ENCODE data around the gene SRC. TPM values are rescaled to one million over a fixed set of nuclear protein-coding genes. Genes with fewer than 3 reads are reported as not detected.

The SRC gene
- polyA plus RNA-seq, 1 of the 3 experiments (the other 2 are of a cell fraction) = 23.8 TPM

DNA sequence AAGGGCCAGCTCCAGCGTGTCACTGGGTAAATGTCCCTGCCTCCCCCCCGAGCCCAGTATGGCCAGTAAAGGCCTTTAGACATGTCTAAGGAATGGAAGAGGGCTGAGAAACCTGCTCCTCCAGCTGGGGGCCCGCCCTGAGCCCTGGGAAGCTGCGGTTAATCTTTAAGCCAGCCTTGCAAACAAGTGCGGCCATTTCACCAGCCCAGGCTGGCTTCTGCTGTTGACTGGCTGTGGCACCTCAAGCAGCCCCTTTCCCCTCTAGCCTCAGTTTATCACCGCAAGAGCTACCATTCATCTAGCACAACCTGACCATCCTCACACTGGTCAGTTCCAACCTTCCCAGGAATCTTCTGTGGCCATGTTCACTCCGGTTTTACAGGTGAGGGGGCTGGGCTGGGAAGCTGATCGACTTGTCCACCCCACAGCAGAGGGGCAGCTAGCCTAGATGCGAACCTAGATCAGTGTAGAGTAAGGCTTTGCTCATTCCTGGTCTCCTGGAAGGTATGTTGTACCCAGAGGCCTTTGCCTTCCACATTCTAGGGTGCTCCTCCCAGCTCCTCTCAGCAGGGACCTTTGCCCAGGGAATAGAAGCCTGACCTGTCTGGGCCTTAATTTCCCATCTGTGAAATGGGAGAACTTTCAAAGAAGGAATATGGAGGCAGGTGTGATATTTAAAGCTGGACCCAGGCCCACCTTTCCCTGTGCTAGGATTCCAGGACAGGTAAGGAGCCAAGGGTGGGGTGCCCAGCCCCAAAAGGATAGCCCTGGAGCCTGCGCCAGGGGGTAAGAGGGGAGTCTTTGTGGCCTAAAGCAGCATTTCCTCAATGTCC, 1.2 kb upstream of the SRC start:
- H3K27me3 ChIP-seq (ENCODE audit: insufficient read depth) = no peaks in the 10 kb centered on the region
- H3K79me2 ChIP-seq (ENCODE audit: insufficient read depth) = peaks cover 41% of the 10 kb centered on the region
- H3F3A ChIP-seq (replicated peaks; ENCODE audit: insufficient read depth) = peaks cover 17% of the 10 kb centered on the region
- no peaks in the 10 kb centered on the region for H3K36me3 ChIP-seq (replicated peaks in 1 of 2; ENCODE audit: control insufficient read depth in 1 of 2, insufficient read depth in 2 of 2, low read length in 1 of 2)
- peak overlapping the region; percentile 70; the same call in 1 of the 2 replicates for H3K9ac ChIP-seq
- no peaks in the 10 kb centered on the region for H3K9me3 ChIP-seq
- H3K4me2 ChIP-seq = 0 out of 2 replicates have a peak overlapping the region, but pooled peaks have one; percentile 87
- no peaks in the 10 kb centered on the region for H3K9me2 ChIP-seq
- H3K4me1 ChIP-seq (ENCODE audit: control insufficient read depth in 1 of 2, insufficient read depth in 2 of 2, low read depth in 1 of 2, low read length in 1 of 2) = peaks cover 4 to 41% of the 10 kb centered on the region in 2 experiments; a peak in 3 of 4 replicates
- TF ChIP-seq EZH2phosphoT487 (IDR thresholded peaks at IDR 0.05; ENCODE audit: borderline replicate concordance, low read depth) = no peak
- TF ChIP-seq SMC3 (IDR thresholded peaks at IDR 0.05; ENCODE audit: low read depth, low read length) = no peak
- TF ChIP-seq FOSL2 (IDR thresholded peaks at IDR 0.05; ENCODE audit: borderline replicate concordance, low read depth) = no peak
- TF ChIP-seq, protein P1, sequence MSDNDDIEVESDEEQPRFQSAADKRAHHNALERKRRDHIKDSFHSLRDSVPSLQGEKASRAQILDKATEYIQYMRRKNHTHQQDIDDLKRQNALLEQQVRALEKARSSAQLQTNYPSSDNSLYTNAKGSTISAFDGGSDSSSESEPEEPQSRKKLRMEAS (IDR thresholded peaks at IDR 0.05; ENCODE audit: low read depth) = no peak
- TF ChIP-seq POLR2AphosphoS5 (IDR thresholded peaks at IDR 0.05; ENCODE audit: low read depth, low read length) = no peak
- no peak for TF ChIP-seq TCF12 (IDR thresholded peaks at IDR 0.05)
- TF ChIP-seq RXRA (IDR thresholded peaks at IDR 0.05; ENCODE audit: borderline replicate concordance, low read depth) = no peak
- H3K4me3 ChIP-seq (ENCODE audit: low read depth in 2 of 2, low read length in 1 of 2) = peak overlapping the region; percentile 61 to 62; a peak in 2 of 4 replicates
- H3K27ac ChIP-seq (ENCODE audit: low read depth in 2 of 2, low read length in 1 of 2) = peak overlapping the region in 1 of 2 experiments; percentile 88; a peak in 2 of 4 replicates
- POLR2A ChIA-PET = interaction anchor here (1.0 to 1.4 kb wide), 2 partner anchors 8 to 55 kb away, joined by 3 to 8 read pairs; partner anchors contain the start of gene MANBAL
- peak overlapping the region; percentile 96 for H2AFZ ChIP-seq (ENCODE audit: low read depth)
- H4K20me1 ChIP-seq (ENCODE audit: insufficient read depth) = peaks cover 3% of the 10 kb centered on the region; the same call in 1 of the 2 replicates
- peak; percentile 8 for DNase-seq
- WGBS (ENCODE audit: low lambda C conversion rate) = 71% methylated on average over 10 of the region's 10 CpGs
- CTCF ChIA-PET = interaction anchor here (1.1 to 2.1 kb wide), 8 partner anchors 10 to 149 kb away, joined by 3 to 6 read pairs (median 4); partner anchors contain the start of gene MANBAL

DNA sequence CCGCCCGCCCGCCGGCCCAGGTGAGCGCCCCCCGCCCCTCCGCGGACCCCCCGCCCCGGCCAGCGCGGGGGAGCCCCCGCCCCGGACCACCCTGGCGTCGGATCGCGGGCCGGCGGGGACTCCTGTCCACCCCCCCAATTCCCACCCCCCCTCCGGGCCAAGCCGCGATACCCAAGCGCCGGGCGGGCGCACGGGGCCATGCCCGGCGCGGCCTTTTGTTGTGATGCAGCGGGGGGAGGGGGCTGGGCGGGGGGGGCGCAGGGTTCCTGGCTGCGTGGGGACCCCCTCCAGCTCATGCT, 245 bp downstream of the SRC start:
- ChIA-PET CTCF (interaction anchor here (1.0 to 1.6 kb wide), 3 partner anchors 9 to 151 kb away, joined by 3 to 7 read pairs (median 4); no protein-coding TSS in a partner anchor), POLR2A (interaction anchor here (1.0 to 1.4 kb wide), 3 partner anchors 32 to 79 kb away, joined by 3 to 8 read pairs (median 4); partner anchors contain the start of gene MANBAL)
- Histone ChIP-seq H3K4me2 (peak overlapping the region; percentile 87; the same call in 1 of the 2 replicates), H2AFZ (ENCODE audit: low read depth) (no peak overlapping the region), H3K79me2 (ENCODE audit: insufficient read depth) (peaks cover 55% of the 10 kb centered on the region), H3K9ac (peak overlapping the region; percentile 70), H3K4me3 (ENCODE audit: low read depth in 2 of 2, low read length in 1 of 2) (peak overlapping the region; percentile 62 to 64), H3K9me3 (no peaks in the 10 kb centered on the region), H4K20me1 (ENCODE audit: insufficient read depth) (peaks cover 9% of the 10 kb centered on the region; the same call in 1 of the 2 replicates), H3K27ac (ENCODE audit: low read depth in 2 of 2, low read length in 1 of 2) (peak overlapping the region in 1 of 2 experiments; percentile 88; a peak in 2 of 4 replicates), H3K9me2 (no peaks in the 10 kb centered on the region), H3F3A (replicated peaks; ENCODE audit: insufficient read depth) (peaks cover 17% of the 10 kb centered on the region), H3K4me1 (ENCODE audit: control insufficient read depth in 1 of 2, insufficient read depth in 2 of 2, low read depth in 1 of 2, low read length in 1 of 2) (peaks cover 4 to 49% of the 10 kb centered on the region in 2 experiments; a peak in 3 of 4 replicates), H3K36me3 (replicated peaks in 1 of 2; ENCODE audit: control insufficient read depth in 1 of 2, insufficient read depth in 2 of 2, low read length in 1 of 2) (peaks cover 0 to 1% of the 10 kb centered on the region in 2 experiments), H3K27me3 (ENCODE audit: insufficient read depth) (no peaks in the 10 kb centered on the region)
- no peak for TF ChIP-seq SMC3 (IDR thresholded peaks at IDR 0.05; ENCODE audit: low read depth, low read length)
- TF ChIP-seq, protein P2, sequence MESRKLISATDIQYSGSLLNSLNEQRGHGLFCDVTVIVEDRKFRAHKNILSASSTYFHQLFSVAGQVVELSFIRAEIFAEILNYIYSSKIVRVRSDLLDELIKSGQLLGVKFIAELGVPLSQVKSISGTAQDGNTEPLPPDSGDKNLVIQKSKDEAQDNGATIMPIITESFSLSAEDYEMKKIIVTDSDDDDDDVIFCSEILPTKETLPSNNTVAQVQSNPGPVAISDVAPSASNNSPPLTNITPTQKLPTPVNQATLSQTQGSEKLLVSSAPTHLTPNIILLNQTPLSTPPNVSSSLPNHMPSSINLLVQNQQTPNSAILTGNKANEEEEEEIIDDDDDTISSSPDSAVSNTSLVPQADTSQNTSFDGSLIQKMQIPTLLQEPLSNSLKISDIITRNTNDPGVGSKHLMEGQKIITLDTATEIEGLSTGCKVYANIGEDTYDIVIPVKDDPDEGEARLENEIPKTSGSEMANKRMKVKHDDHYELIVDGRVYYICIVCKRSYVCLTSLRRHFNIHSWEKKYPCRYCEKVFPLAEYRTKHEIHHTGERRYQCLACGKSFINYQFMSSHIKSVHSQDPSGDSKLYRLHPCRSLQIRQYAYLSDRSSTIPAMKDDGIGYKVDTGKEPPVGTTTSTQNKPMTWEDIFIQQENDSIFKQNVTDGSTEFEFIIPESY (IDR thresholded peaks at IDR 0.05; ENCODE audit: borderline replicate concordance, low read depth) = no peak
- TF ChIP-seq MXI1 (IDR thresholded peaks at IDR 0.05; ENCODE audit: low read depth, low read length) = 0 out of 2 replicates have a peak, but pooled peaks have one; percentile 5
- TF ChIP-seq, protein P3, sequence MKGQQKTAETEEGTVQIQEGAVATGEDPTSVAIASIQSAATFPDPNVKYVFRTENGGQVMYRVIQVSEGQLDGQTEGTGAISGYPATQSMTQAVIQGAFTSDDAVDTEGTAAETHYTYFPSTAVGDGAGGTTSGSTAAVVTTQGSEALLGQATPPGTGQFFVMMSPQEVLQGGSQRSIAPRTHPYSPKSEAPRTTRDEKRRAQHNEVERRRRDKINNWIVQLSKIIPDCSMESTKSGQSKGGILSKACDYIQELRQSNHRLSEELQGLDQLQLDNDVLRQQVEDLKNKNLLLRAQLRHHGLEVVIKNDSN (IDR thresholded peaks at IDR 0.05; ENCODE audit: borderline replicate concordance, low read depth) = no peak
- TF ChIP-seq, protein P4, sequence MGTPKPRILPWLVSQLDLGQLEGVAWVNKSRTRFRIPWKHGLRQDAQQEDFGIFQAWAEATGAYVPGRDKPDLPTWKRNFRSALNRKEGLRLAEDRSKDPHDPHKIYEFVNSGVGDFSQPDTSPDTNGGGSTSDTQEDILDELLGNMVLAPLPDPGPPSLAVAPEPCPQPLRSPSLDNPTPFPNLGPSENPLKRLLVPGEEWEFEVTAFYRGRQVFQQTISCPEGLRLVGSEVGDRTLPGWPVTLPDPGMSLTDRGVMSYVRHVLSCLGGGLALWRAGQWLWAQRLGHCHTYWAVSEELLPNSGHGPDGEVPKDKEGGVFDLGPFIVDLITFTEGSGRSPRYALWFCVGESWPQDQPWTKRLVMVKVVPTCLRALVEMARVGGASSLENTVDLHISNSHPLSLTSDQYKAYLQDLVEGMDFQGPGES (IDR thresholded peaks at IDR 0.05; ENCODE audit: low read depth, low read length) = no peak
- DNase-seq = peak; percentile 84
- WGBS (ENCODE audit: low lambda C conversion rate) = 4% methylated on average over 11 of the region's 35 CpGs

Data from SK-N-SH (cell line).